Measurements from ENCODE around the gene PCDHA1. TPM values are rescaled to one million over a fixed set of nuclear protein-coding genes. Genes with fewer than 3 reads are reported as not detected.

Gene PCDHA1
- total and polyA plus RNA-seq, 2 of the 13 experiments (the other 11 are each of a cell fraction or from before 2014, with no cell fraction given), result not detected

- in situ Hi-C loops (cut with HindIII; ENCODE audit: extremely low pct_ligation_motif_present, low pct_unique_long_range_greater_than_20kb) (no loop called here), intact Hi-C loops (cut with micrococcal nuclease; ENCODE audit: unreplicated experiment) (no loop called here)
- Histone ChIP-seq H3K27ac (ENCODE audit: extremely low read length, insufficient read depth, low read length) (no peak overlapping the region), H3K36me3 (replicated peaks in 1 of 2; ENCODE audit: control insufficient read depth in 1 of 2, insufficient read depth in 2 of 2, low read length in 2 of 2) (no peaks in the 10 kb centered on the region), H3K4me1 (ENCODE audit: insufficient read depth, low read length) (no peaks in the 10 kb centered on the region), H3K9ac (ENCODE audit: insufficient read depth, low read depth, low read length) (no peak overlapping the region), H3K4me3 (replicated peaks in 1 of 3; ENCODE audit: insufficient read depth in 1 of 3, low read depth in 2 of 3, low read length in 3 of 3) (no peak overlapping the region), H3K27me3 (ENCODE audit: control insufficient read depth in 1 of 2, insufficient read depth in 2 of 2, low read length in 2 of 2) (no peaks in the 10 kb centered on the region), H3K4me2 (ENCODE audit: low read depth, low read length) (no peak overlapping the region), H3K9me3 (ENCODE audit: low read length) (no peaks in the 10 kb centered on the region), H2AFZ (ENCODE audit: low read length) (no peak overlapping the region), H4K20me1 (ENCODE audit: insufficient read depth, low read length) (no peaks in the 10 kb centered on the region), H3K79me2 (ENCODE audit: insufficient read depth, low read length) (no peaks in the 10 kb centered on the region)
- CTCF ChIA-PET (ENCODE audit: low intra/inter-chr PET ratio, low total read pairs), result interaction anchor here (1.5 kb wide), 1 partner anchor 158 kb away, joined by 6 read pairs; no protein-coding TSS in a partner anchor
- no peak for DNase-seq (ENCODE audit: low spot score)
- POLR2A ChIA-PET, result no interaction called here
- no peak for FAIRE-seq
- 91% methylated on average over 41 of the region's 41 CpGs for WGBS (ENCODE audit: low lambda C conversion rate)
- BruUV-seq (replicated peaks), result no TSS peak
- ATAC-seq, result no peak
- TF ChIP-seq ZNF354B (CRISPR knock-in tag; IDR thresholded peaks at IDR 0.05) (no peak), REST (IDR thresholded peaks at IDR 0.05; ENCODE audit: borderline replicate concordance in 1 of 2, low read depth in 1 of 2, low read length in 2 of 2) (no peak), ZNF891 (CRISPR knock-in tag; IDR thresholded peaks at IDR 0.05) (no peak), PAF1 (CRISPR knock-in tag; IDR thresholded peaks at IDR 0.05) (no peak), NFE2L1 (CRISPR knock-in tag; IDR thresholded peaks at IDR 0.05; ENCODE audit: borderline replicate concordance) (no peak), CENPT (CRISPR knock-in tag; IDR thresholded peaks at IDR 0.05; ENCODE audit: low read depth) (no peak), ZNF660 (CRISPR knock-in tag; IDR thresholded peaks at IDR 0.05; ENCODE audit: borderline replicate concordance, low read depth) (no peak), ZNF574 (CRISPR knock-in tag; IDR thresholded peaks at IDR 0.05) (no peak), WIZ (CRISPR knock-in tag; IDR thresholded peaks at IDR 0.05) (no peak), ZBTB49 (CRISPR knock-in tag; IDR thresholded peaks at IDR 0.05; ENCODE audit: borderline replicate concordance) (no peak), NR0B2 (CRISPR knock-in tag; IDR thresholded peaks at IDR 0.05) (no peak), ZNF441 (CRISPR knock-in tag; IDR thresholded peaks at IDR 0.05; ENCODE audit: borderline replicate concordance) (no peak), ZBTB14 (CRISPR knock-in tag; IDR thresholded peaks at IDR 0.05) (no peak), FOXK1 (CRISPR knock-in tag; IDR thresholded peaks at IDR 0.05; ENCODE audit: borderline replicate concordance, low read depth) (no peak)
Measured at GRCh38 chr5:140883373-140883772, 97.4 kb downstream of the PCDHA1 start.
